Measurements from ENCODE around the gene NGLY1. TPM values are rescaled to one million over a fixed set of nuclear protein-coding genes. Genes with fewer than 3 reads are reported as not detected.

Gene NGLY1
- total RNA-seq, 2 donors from 2014 or later: 50.3 to 50.5 TPM

GRCh38 chr3:25693238-25693637, 90.0 kb downstream of the NGLY1 start:
- H3K4me3 ChIP-seq: no peak overlapping the region
- no peaks in the 10 kb centered on the region for H3K36me3 ChIP-seq
- no peak overlapping the region for H3K27ac ChIP-seq
- TF ChIP-seq CTCF (IDR thresholded peaks at IDR 0.05): no peak
- DNase-seq: no peak
- H3K9ac ChIP-seq (ENCODE audit: low read depth in 2 of 2, low read length in 2 of 2): no peak overlapping the region
- intact Hi-C loops (cut with DNase I): no loop called here
- no peaks in the 10 kb centered on the region for H3K27me3 ChIP-seq
- H3K4me1 ChIP-seq: no peaks in the 10 kb centered on the region
- no peaks in the 10 kb centered on the region for H3K9me3 ChIP-seq

GRCh38 chr3:25692341-25692740, 90.9 kb downstream of the NGLY1 start:
- Histone ChIP-seq H3K4me3 (no peak overlapping the region), H3K27ac (no peak overlapping the region), H3K36me3 (no peaks in the 10 kb centered on the region), H3K9me3 (no peaks in the 10 kb centered on the region), H3K4me1 (no peaks in the 10 kb centered on the region), H3K27me3 (no peaks in the 10 kb centered on the region), H3K9ac (ENCODE audit: low read depth in 2 of 2, low read length in 2 of 2) (no peak overlapping the region)
- no peak for DNase-seq
- no peak for TF ChIP-seq CTCF (IDR thresholded peaks at IDR 0.05)
- intact Hi-C loops (cut with DNase I): no loop called here

GRCh38 chr3:25690768-25691533, 92.3 kb downstream of the NGLY1 start:
- intact Hi-C loops (cut with DNase I): no loop called here
- Histone ChIP-seq H3K4me1 (no peaks in the 10 kb centered on the region), H3K36me3 (no peaks in the 10 kb centered on the region), H3K27ac (no peak overlapping the region), H3K27me3 (no peaks in the 10 kb centered on the region), H3K4me3 (no peak overlapping the region), H3K9me3 (no peaks in the 10 kb centered on the region), H3K9ac (ENCODE audit: low read depth in 2 of 2, low read length in 2 of 2) (no peak overlapping the region)
- TF ChIP-seq CTCF (IDR thresholded peaks at IDR 0.05): no peak
- no peak for DNase-seq

GRCh38 chr3:25689226-25689625, 94.0 kb downstream of the NGLY1 start:
- no peaks in the 10 kb centered on the region for H3K36me3 ChIP-seq
- no peak for TF ChIP-seq CTCF (IDR thresholded peaks at IDR 0.05)
- no peak for DNase-seq
- no peak overlapping the region for H3K9ac ChIP-seq (ENCODE audit: low read depth in 2 of 2, low read length in 2 of 2)
- no peaks in the 10 kb centered on the region for H3K4me1 ChIP-seq
- H3K27me3 ChIP-seq: no peaks in the 10 kb centered on the region
- H3K27ac ChIP-seq: no peak overlapping the region
- intact Hi-C loops (cut with DNase I): no loop called here
- H3K9me3 ChIP-seq: no peaks in the 10 kb centered on the region
- H3K4me3 ChIP-seq: no peak overlapping the region

GRCh38 chr3:25687742-25688141, 95.5 kb downstream of the NGLY1 start:
- H3K27ac ChIP-seq: no peak overlapping the region
- no peaks in the 10 kb centered on the region for H3K4me1 ChIP-seq
- no peak for DNase-seq
- H3K27me3 ChIP-seq: no peaks in the 10 kb centered on the region
- intact Hi-C loops (cut with DNase I): no loop called here
- no peak overlapping the region for H3K4me3 ChIP-seq
- H3K9me3 ChIP-seq: no peaks in the 10 kb centered on the region
- H3K9ac ChIP-seq (ENCODE audit: low read depth in 2 of 2, low read length in 2 of 2): no peak overlapping the region
- H3K36me3 ChIP-seq: no peaks in the 10 kb centered on the region
- TF ChIP-seq CTCF (IDR thresholded peaks at IDR 0.05): no peak
